OCI-LY1 (cell line): Measurements from ENCODE around the gene AFAP1L2.

Source experiments
- H2AFZ ChIP-seq: fragments of 200-600 bp; sonication (generic), shearing (Covaris generic); 2 replicates; pipeline ENCODE4 v1.6.0; 2014; ENCODE audit warnings: antibody characterized with exemption, mild to moderate bottlenecking, low read length
- H3F3A ChIP-seq: fragments of 200-600 bp; sonication (generic), shearing (Covaris generic); 2 replicates; pipeline ENCODE4 v1.6.0; 2014; ENCODE audit warnings: mild to moderate bottlenecking, antibody characterized with exemption, low read length, moderate library complexity; ENCODE audit not compliant: insufficient read depth
- H3K27ac ChIP-seq: fragments of 200-600 bp; sonication (generic); 2 replicates; pipeline ENCODE4 v1.5.1; 2014; ENCODE audit warnings: low read length, mixed run types, mild to moderate bottlenecking, low read depth; ENCODE audit not compliant: poor library complexity, severe bottlenecking
- H3K27me3 ChIP-seq: fragments of 200-600 bp; sonication (generic); 2 replicates; pipeline ENCODE4 v1.6.0; 2014; ENCODE audit warnings: antibody characterized with exemption, mild to moderate bottlenecking, low read length, moderate library complexity; ENCODE audit not compliant: insufficient read depth
- H3K36me3 ChIP-seq: fragments of 200-600 bp; sonication (generic); 2 replicates; pipeline ENCODE4 v1.6.1; 2014; ENCODE audit warnings: mild to moderate bottlenecking, antibody characterized with exemption, low read length, moderate library complexity, mixed read lengths; ENCODE audit not compliant: insufficient read depth
- H3K4me1 ChIP-seq: fragments of 200-600 bp; sonication (generic); 2 replicates; pipeline ENCODE4 v1.5.1; 2014; ENCODE audit warnings: mild to moderate bottlenecking, low read length, moderate library complexity; ENCODE audit not compliant: insufficient read depth, severe bottlenecking
- H3K4me2 ChIP-seq: fragments of 200-600 bp; sonication (generic), shearing (Covaris generic); 2 replicates; pipeline ENCODE4 v1.6.1; 2014; ENCODE audit warnings: low read length
- H3K4me3 ChIP-seq: fragments of 200-600 bp; sonication (generic); 2 replicates; pipeline ENCODE4 v1.5.1; 2014; ENCODE audit warnings: low read length, low read depth, mild to moderate bottlenecking, mixed read lengths; ENCODE audit not compliant: poor library complexity, severe bottlenecking
- H3K79me2 ChIP-seq: fragments of 200-600 bp; shearing (Covaris generic); 2 replicates; pipeline ENCODE4 v1.6.1; 2016; ENCODE audit warnings: mixed run types, low read length, mixed read lengths; ENCODE audit not compliant: insufficient read depth
- H3K9ac ChIP-seq: fragments of 200-600 bp; sonication (generic), shearing (Covaris generic); 2 replicates; pipeline ENCODE4 v1.6.1; 2014; ENCODE audit warnings: mild to moderate bottlenecking, low read length, mixed read lengths
- H3K9me2 ChIP-seq: fragments of 200-600 bp; sonication (generic), shearing (Covaris generic); 2 replicates; pipeline ENCODE4 v1.6.1; 2014; ENCODE audit warnings: low read depth, mild to moderate bottlenecking, low read length, mixed read lengths
- H3K9me3 ChIP-seq: fragments of 200-600 bp; shearing (Covaris generic); 2 replicates; pipeline ENCODE4 v1.6.1; 2014; ENCODE audit warnings: low read length, mixed read lengths
- H4K20me1 ChIP-seq: fragments of 200-600 bp; sonication (generic), shearing (Covaris generic); 2 replicates; pipeline ENCODE4 v1.6.0; 2016; ENCODE audit warnings: mild to moderate bottlenecking, low read length; ENCODE audit not compliant: insufficient read depth
- CTCF ChIP-seq: fragments of 200-600 bp; sonication (generic), shearing (Covaris generic); IDR thresholded peaks from 2 replicates; pipeline ENCODE4 v1.5.1; 2017; ENCODE audit warnings: mild to moderate bottlenecking, antibody characterized with exemption, low read length, moderate library complexity, mixed read lengths
- EZH2 ChIP-seq: fragments of 200-600 bp; sonication (generic), shearing (Covaris generic); IDR thresholded peaks from 2 replicates; pipeline ENCODE4 v1.8.0; 2017; ENCODE audit warnings: borderline replicate concordance, mixed run types, mild to moderate bottlenecking, antibody characterized with exemption, low read length, moderate library complexity, mixed read lengths

The AFAP1L2 gene

GRCh38 chr10:114293075-114293474 lies 111.2 kb downstream of the AFAP1L2 start:
- H3K27ac ChIP-seq: no peak overlapping the region
- H3K4me2 ChIP-seq: no peak overlapping the region
- H3K9me2 ChIP-seq: no peaks in the 10 kb centered on the region
- H4K20me1 ChIP-seq: no peaks in the 10 kb centered on the region
- no peak overlapping the region for H2AFZ ChIP-seq
- no peaks in the 10 kb centered on the region for H3K4me1 ChIP-seq
- no peaks in the 10 kb centered on the region; the same call in 1 of the 2 replicates for H3K36me3 ChIP-seq
- peaks cover 6% of the 10 kb centered on the region; the same call in 1 of the 2 replicates for H3K9me3 ChIP-seq
- no peak overlapping the region for H3K4me3 ChIP-seq
- no peak overlapping the region for H3K9ac ChIP-seq
- no peaks in the 10 kb centered on the region for H3K79me2 ChIP-seq
- no peaks in the 10 kb centered on the region; the same call in 1 of the 2 replicates for H3K27me3 ChIP-seq
- TF ChIP-seq EZH2 (no peak), CTCF (no peak)
- H3F3A ChIP-seq: no peaks in the 10 kb centered on the region

- no peaks in the 10 kb centered on the region for H3F3A ChIP-seq
- H3K4me2 ChIP-seq: no peak overlapping the region
- TF ChIP-seq EZH2 (no peak), CTCF (no peak)
- H3K27me3 ChIP-seq: no peaks in the 10 kb centered on the region; the same call in 1 of the 2 replicates
- no peaks in the 10 kb centered on the region for H3K79me2 ChIP-seq
- H2AFZ ChIP-seq: no peak overlapping the region
- H3K36me3 ChIP-seq: no peaks in the 10 kb centered on the region; the same call in 1 of the 2 replicates
- H3K27ac ChIP-seq: no peak overlapping the region
- peaks cover 6% of the 10 kb centered on the region; the same call in 1 of the 2 replicates for H3K9me3 ChIP-seq
- no peak overlapping the region for H3K9ac ChIP-seq
- no peaks in the 10 kb centered on the region for H4K20me1 ChIP-seq
- H3K4me1 ChIP-seq: no peaks in the 10 kb centered on the region
- H3K4me3 ChIP-seq: no peak overlapping the region
- no peaks in the 10 kb centered on the region for H3K9me2 ChIP-seq
Measured at GRCh38 chr10:114291516-114291915, 112.8 kb downstream of the AFAP1L2 start.

- no peak overlapping the region for H2AFZ ChIP-seq
- no peak overlapping the region for H3K4me3 ChIP-seq
- H3K79me2 ChIP-seq: no peaks in the 10 kb centered on the region
- H3K27me3 ChIP-seq: no peaks in the 10 kb centered on the region; the same call in 1 of the 2 replicates
- no peaks in the 10 kb centered on the region for H3F3A ChIP-seq
- no peak overlapping the region for H3K4me2 ChIP-seq
- H3K9me3 ChIP-seq: peaks cover 6% of the 10 kb centered on the region; the same call in 1 of the 2 replicates
- H3K9me2 ChIP-seq: no peaks in the 10 kb centered on the region
- H3K36me3 ChIP-seq: no peaks in the 10 kb centered on the region; the same call in 1 of the 2 replicates
- H3K9ac ChIP-seq: no peak overlapping the region
- TF ChIP-seq EZH2: no peak
- TF ChIP-seq CTCF: no peak
- H3K4me1 ChIP-seq: no peaks in the 10 kb centered on the region
- no peaks in the 10 kb centered on the region for H4K20me1 ChIP-seq
- no peak overlapping the region for H3K27ac ChIP-seq
Measured at GRCh38 chr10:114291076-114291475, 113.2 kb downstream of the AFAP1L2 start.
